HG02759 (cell line): ENCODE results near the gene MACC1.
A peak's percentile ranks its signal among the peaks of the same experiment; 100 is the strongest.

ENCODE experiments used
- ATAC-seq: cut with Tn5 transposase; IDR thresholded peaks from one replicate; pipeline ENCODE4 v1.9.1; 2021; ENCODE audit warnings: mild to moderate bottlenecking, moderate library complexity; ENCODE audit not compliant: unreplicated experiment

The MACC1 gene

GRCh38 chr7:20185988-20186387 is 31.2 kb downstream of the MACC1 start:
- no peak for ATAC-seq

- ATAC-seq, result no peak
Observed at GRCh38 chr7:20183086-20183485, 34.1 kb downstream of the MACC1 start.

- ATAC-seq, result no peak
Observed at GRCh38 chr7:20176578-20177242, 40.5 kb downstream of the MACC1 start.

GRCh38 chr7:20173828-20174227 is 43.4 kb downstream of the MACC1 start:
- no peak for ATAC-seq

- ATAC-seq, result peak; percentile 54
Observed at GRCh38 chr7:20172736-20173334, 44.3 kb downstream of the MACC1 start.

- no peak for ATAC-seq
Observed at GRCh38 chr7:20170633-20171032, 46.6 kb downstream of the MACC1 start.

GRCh38 chr7:20165146-20165510 is 52.1 kb downstream of the MACC1 start:
- no peak for ATAC-seq

- no peak for ATAC-seq
Observed at GRCh38 chr7:20164425-20165145, 52.6 kb downstream of the MACC1 start.

- no peak for ATAC-seq
Observed at GRCh38 chr7:20162665-20163064, 54.5 kb downstream of the MACC1 start.

- no peak for ATAC-seq
Observed at GRCh38 chr7:20159226-20159747, 57.9 kb downstream of the MACC1 start.

GRCh38 chr7:20158684-20159083 is 58.5 kb downstream of the MACC1 start:
- ATAC-seq, result no peak

GRCh38 chr7:20157456-20157855 is 59.7 kb downstream of the MACC1 start:
- ATAC-seq, result no peak

GRCh38 chr7:20153999-20154398 is 63.2 kb downstream of the MACC1 start:
- no peak for ATAC-seq

- no peak for ATAC-seq
Observed at GRCh38 chr7:20153567-20153966, 63.6 kb downstream of the MACC1 start.

GRCh38 chr7:20152511-20152910 is 64.7 kb downstream of the MACC1 start:
- no peak for ATAC-seq

GRCh38 chr7:20151708-20152456 is 65.3 kb downstream of the MACC1 start:
- no peak for ATAC-seq

- no peak for ATAC-seq
Observed at GRCh38 chr7:20146451-20146850, 70.7 kb downstream of the MACC1 start.

- ATAC-seq, result no peak
Observed at GRCh38 chr7:20144801-20145200, 72.4 kb downstream of the MACC1 start.

GRCh38 chr7:20141666-20142065 is 75.5 kb downstream of the MACC1 start:
- no peak for ATAC-seq

- no peak for ATAC-seq
Observed at GRCh38 chr7:20141002-20141345, 76.2 kb downstream of the MACC1 start.

- no peak for ATAC-seq
Observed at GRCh38 chr7:20140291-20141001, 76.7 kb downstream of the MACC1 start.
